Midbrain (tissue), 1 donor: ENCODE data around the gene USP11.
"Not testable (repeated sequence)": the region's sequence is repeated elsewhere in the genome, so short reads cannot be mapped to it uniquely, and the experiment has no call there.

Experiments used
- DNase-seq: peaks from one replicate; lab custom pipeline; 2025; lab: John Stamatoyannopoulos, UW

USP11 gene

DNA sequence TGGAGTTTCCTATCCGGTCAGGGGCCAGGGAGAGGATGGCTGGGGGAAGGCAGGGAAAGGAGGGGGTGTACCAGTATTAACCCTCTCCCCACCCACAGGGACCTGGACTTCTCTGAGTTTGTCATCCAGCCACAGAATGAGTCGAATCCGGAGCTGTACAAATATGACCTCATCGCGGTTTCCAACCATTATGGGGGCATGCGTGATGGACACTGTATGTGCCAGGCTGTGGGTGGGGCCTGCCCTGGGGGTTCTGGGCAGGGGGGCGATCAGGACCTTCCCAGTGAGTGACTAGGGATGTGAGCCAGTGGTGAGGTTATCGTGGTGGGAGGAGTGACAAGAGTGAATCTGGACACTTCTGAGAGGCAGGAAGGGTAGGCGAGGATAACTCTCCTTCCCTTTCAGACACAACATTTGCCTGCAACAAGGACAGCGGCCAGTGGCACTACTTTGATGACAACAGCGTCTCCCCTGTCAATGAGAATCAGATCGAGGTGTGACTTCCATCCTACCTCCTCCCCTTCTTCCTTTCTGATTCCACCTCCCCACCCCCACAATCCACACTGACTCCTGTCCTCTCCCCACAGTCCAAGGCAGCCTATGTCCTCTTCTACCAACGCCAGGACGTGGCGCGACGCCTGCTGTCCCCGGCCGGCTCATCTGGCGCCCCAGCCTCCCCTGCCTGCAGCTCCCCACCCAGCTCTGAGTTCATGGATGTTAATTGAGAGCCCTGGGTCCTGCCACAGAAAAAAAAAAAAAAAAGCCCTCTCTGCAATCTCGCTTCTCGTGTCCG, 14.6 kb downstream of the USP11 start:
- DNase-seq: no peak

DNA sequence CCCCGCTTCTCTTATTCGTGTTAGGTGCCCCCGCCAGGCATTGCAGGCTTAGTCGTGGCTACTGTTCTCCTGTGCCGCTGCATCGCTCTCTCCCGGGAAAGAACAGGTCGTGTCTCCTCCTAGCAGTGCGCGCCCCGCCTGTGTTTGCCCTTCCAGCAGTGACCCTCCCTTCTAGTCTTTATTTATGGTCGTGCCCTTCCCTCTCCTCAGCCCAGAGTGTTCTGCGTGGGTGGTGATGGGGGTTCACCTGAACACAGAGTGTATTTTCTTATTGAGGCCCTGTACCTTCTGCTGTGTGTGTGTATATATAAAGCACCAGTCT, 15.2 kb downstream of the USP11 start:
- no peak for DNase-seq

- DNase-seq: no peak
These were observed 15.8 kb downstream of the USP11 start for GRCh38 chrX:47248576-47248975.

- DNase-seq: no peak
These were observed 17.2 kb downstream of the USP11 start for GRCh38 chrX:47250017-47250347.

DNA sequence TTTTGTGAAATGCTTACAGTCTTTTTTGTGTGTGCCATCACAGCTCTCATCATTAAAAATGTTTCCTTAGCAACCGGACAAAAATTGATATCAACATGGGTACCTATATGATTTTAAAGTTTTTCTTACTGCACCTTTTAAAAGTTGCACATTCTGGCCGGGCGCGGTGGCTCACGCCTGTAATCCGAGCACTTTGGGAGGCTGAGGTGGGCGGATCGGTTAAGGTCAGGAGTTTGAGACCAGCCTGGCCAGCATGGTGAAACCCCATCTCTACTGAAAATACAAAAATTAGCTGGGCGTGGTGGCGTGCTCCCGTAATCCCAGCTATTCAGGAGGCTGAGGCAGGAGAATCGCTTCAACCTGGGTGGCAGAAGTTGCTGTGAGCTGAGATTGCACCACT, 24.8 kb downstream of the USP11 start:
- DNase-seq: not testable (repeated sequence)

- no peak for DNase-seq
These were observed 31.8 kb downstream of the USP11 start for GRCh38 chrX:47264483-47265173.

GRCh38 chrX:47266643-47267042, 33.8 kb downstream of the USP11 start:
- DNase-seq: no peak

- DNase-seq: no peak
These were observed 39.2 kb downstream of the USP11 start for GRCh38 chrX:47272013-47272408.

DNA sequence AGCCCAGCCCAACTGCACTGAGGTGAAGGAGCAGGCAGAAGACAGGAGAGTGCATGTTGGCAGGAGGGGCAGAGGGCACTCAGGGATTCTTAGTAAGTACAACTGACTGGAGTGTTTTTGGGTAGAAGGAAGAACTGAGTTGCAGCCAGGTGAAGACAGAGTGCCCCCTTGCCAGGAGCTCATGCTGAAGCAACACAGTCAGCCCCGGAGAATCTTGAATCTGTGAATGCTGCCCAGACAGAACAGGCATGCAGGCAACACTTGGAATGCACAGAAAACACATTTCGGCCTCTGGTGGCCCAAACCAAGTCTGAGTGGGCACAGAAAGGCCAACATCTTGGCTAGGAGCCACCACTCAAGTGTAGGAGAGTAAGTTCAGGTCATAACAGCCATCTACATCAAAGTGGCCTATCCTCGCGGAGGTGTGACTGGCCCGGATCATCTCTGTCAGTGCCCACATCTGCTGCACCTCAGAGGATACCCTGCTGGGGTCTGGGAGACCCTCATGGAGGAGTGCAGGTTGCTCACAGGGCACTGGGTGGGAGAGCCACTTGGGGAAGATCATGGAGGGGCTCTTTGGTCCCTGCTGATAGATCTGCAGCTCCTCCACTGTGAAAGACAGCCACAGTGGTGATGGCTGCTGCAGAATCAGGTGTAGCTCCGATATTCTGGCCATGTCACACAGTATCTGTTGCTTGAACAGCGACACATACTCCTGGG, 40.4 kb downstream of the USP11 start:
- no peak for DNase-seq

- DNase-seq: no peak
These were observed 45.9 kb downstream of the USP11 start for GRCh38 chrX:47278691-47279090.

DNA sequence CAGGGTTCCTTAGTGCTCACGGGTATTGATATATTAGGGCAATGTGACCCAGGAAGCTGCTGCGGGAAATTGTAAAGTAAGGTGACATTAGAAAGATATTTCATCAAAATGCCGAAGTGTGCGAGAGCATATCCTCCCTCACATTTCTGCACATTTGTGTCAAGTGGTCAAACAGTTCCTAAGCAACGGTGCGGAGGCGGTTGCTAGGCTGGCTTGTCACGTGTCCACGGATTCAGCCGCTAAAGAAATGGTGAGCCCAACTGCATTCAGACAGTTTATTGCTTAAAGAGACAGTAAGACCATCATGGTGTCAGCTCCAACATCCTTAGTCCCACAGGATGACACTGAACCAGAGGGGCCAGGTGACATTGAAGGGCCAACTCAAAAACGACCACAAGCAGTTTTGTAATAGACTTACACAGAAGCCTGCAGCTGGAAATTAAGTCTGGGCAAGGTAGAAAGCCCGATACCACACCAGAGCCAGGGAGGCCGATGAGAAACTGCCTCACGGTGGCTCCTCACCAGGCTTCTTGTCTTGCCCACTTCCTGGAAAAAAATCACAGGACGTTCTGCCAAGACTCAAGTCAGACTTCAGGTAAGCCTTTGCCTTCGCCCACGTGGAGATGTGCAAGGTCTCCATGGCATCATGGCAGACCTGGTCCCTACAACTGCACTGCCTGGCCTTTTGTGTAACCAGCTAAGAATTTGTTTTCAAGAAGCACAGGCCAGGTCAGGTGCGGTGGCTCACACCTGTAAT, 50.4 kb downstream of the USP11 start:
- DNase-seq: peak; percentile 2

- DNase-seq: not testable (repeated sequence)
These were observed 51.8 kb downstream of the USP11 start for GRCh38 chrX:47284616-47285015.

DNA sequence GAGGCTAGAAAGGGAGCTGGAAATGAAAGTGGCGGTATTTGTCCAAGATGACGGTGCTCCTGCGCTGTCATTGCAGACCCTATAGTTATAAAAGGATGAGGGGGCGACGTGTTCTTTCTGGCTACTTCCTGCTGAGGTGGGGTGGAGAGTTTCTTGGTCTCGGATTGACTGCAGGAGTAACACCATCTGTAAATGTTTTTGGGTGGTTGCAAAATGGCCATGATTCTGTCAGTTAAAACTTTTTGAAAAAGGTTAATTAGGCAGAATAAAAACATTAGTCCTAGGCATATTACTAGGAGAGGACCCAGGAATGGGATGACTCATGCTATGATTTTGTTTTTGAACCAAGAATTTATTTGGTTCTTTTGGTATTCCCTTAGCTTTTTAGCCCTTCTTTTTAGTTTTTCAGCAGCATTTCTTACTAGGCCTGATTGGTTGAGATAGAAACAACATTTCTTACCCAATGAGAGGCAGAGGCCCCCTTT, 53.1 kb downstream of the USP11 start:
- no peak for DNase-seq

- no peak for DNase-seq
These were observed 60.3 kb downstream of the USP11 start for GRCh38 chrX:47293106-47293505.

DNA sequence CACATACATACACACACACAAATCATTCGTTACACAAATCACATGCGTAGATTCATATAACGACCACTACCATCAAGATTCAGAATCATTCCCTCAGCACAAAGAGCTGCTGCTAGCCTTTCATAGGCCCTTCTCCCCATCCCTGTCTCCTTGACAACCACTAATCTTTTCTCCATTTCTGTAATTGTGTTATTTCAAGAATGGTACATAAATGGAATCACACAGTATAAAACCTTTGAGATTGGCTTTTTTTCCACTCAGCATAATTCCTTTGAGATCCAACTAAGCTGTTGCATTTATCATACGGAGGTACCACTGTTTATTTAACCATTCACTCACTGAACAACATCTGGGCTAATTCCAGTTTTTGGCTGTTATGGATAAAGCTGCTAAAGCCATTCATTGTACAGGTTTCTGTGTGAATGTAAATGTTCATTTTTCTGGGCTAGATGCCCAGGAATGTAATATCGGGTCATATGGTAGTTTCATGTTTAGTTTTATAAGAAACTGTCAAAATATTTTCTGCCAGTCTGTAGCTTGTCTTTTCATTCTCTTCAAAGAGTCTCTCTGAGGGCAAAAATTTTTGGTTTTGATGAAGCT, 64.1 kb downstream of the USP11 start:
- no peak for DNase-seq

- no peak for DNase-seq
These were observed 65.1 kb downstream of the USP11 start for GRCh38 chrX:47297874-47298273.
